K562 (cell line): ENCODE measurements around the gene NAP1L1. TPM values are rescaled to one million over a fixed set of nuclear protein-coding genes. Genes with fewer than 3 reads are reported as not detected.

ENCODE experiments used
- ARID3A ChIP-seq: IDR thresholded peaks from 2 replicates; pipeline ENCODE4 v1.6.1; 2012; ENCODE audit warnings: low read depth, low read length, improper control_type of control experiment, borderline replicate concordance
- COPS2 ChIP-seq: fragments of 450-650 bp; conservative IDR thresholded peaks from 2 replicates; pipeline ENCODE4 v1.6.1; 2016; ENCODE audit warnings: mild to moderate bottlenecking, moderate library complexity
- CREB1 ChIP-seq, 2 experiments: sonication (generic) in 1 of 2; formaldehyde crosslinking in 1 of 2; IDR thresholded peaks; 2 replicates each; pipeline versions ENCODE4 v1.6.1 to v1.8.0; 2012 to 2022; ENCODE audit warnings: inconsistent platforms in 1 of 2, mild to moderate bottlenecking in 1 of 2, missing genetic modification reagents in 1 of 2, moderate library complexity in 1 of 2
- CTCFL ChIP-seq: IDR thresholded peaks from 2 replicates; pipeline ENCODE4 v1.6.1; 2011; ENCODE audit warnings: borderline replicate concordance, low read depth, mild to moderate bottlenecking, moderate library complexity, low read length; ENCODE audit not compliant: insufficient read depth, poor library complexity, severe bottlenecking
- FOXK1 ChIP-seq: sonication (generic); formaldehyde crosslinking; IDR thresholded peaks from 2 replicates; pipeline ENCODE4 v1.8.0; 2022; ENCODE audit warnings: missing genetic modification reagents, mild to moderate bottlenecking, borderline replicate concordance
- JUNB ChIP-seq: fragments of 450-650 bp; formaldehyde crosslinking; conservative IDR thresholded peaks from 2 replicates; pipeline ENCODE4 v1.4.0; 2020; ENCODE audit warnings: mild to moderate bottlenecking
- MXI1 ChIP-seq: IDR thresholded peaks from 2 replicates; pipeline ENCODE4 v1.6.1; 2011; ENCODE audit warnings: low read depth, mild to moderate bottlenecking, improper control_type of control experiment, low read length
- NR0B1 ChIP-seq: fragments of 450-650 bp; IDR thresholded peaks from one replicate; pipeline ENCODE4 v1.6.1; 2018; ENCODE audit warnings: mild to moderate bottlenecking, moderate library complexity; ENCODE audit not compliant: partially characterized antibody
- PCBP1 ChIP-seq: fragments of 200-400 bp; formaldehyde crosslinking; IDR thresholded peaks from 2 replicates; pipeline ENCODE4 v1.6.1; 2018; ENCODE audit warnings: mild to moderate bottlenecking, low read depth, low read length; ENCODE audit not compliant: poor library complexity, severe bottlenecking
- POLR2H ChIP-seq: IDR thresholded peaks from 2 replicates; pipeline ENCODE4 v1.6.1; 2016; ENCODE audit warnings: missing genetic modification characterization, low read depth, mild to moderate bottlenecking, control low read depth, missing compliant biosample characterization, moderate library complexity
- RB1 ChIP-seq: fragments of 450-650 bp; IDR thresholded peaks from 2 replicates; pipeline ENCODE4 v1.6.1; 2017; ENCODE audit warnings: low read depth, mild to moderate bottlenecking
- SIN3B ChIP-seq: fragments of 450-650 bp; IDR thresholded peaks from 2 replicates; pipeline ENCODE4 v1.6.1; 2017; ENCODE audit warnings: low read depth, mild to moderate bottlenecking, moderate library complexity
- SMARCA5 ChIP-seq: fragments of 450-650 bp; IDR thresholded peaks from 2 replicates; pipeline ENCODE4 v1.6.1; 2016
- ZBTB8A ChIP-seq: fragments of 450-650 bp; IDR thresholded peaks from 2 replicates; pipeline ENCODE4 v1.6.1; 2018; ENCODE audit warnings: mild to moderate bottlenecking, moderate library complexity; ENCODE audit not compliant: partially characterized antibody
- ZFPM2 ChIP-seq: fragments of 250-450 bp; sonication (Bioruptor Pico); IDR thresholded peaks from 2 replicates; pipeline ENCODE4 v1.5.1; 2022; ENCODE audit warnings: mild to moderate bottlenecking
- ZNF232 ChIP-seq: sonication (generic); formaldehyde crosslinking; IDR thresholded peaks from 2 replicates; pipeline ENCODE4 v1.8.0; 2022; ENCODE audit warnings: mild to moderate bottlenecking, missing genetic modification reagents
- ZNF316 ChIP-seq: fragments of 450-650 bp; IDR thresholded peaks from 2 replicates; pipeline ENCODE4 v1.6.1; 2016
- polyA plus RNA-seq, 8 experiments: library from polyadenylated mRNA; depleted of rRNA in 4 of 8; stranded (reverse) in 5 of 8; unstranded in 3 of 8; fragments of >200 nt; fragmentation: Nextera tagmentation in 2 of 8; fragmentation: Illumina TruSeq in 1 of 8; extraction: Ambion mirVana in 2 of 8; extraction: Trizol in 1 of 8; gene quantifications; 2 replicates each; pipeline versions ENCODE4 v1.2.1 to v1.2.3, GENCODE V29; 2011 to 2014; ENCODE audit warnings: inconsistent platforms in 1 of 8, missing spikeins in 1 of 8
- total RNA-seq, 7 experiments: library from RNA; depleted of rRNA in 6 of 7; stranded (reverse); fragments of >200 nt in 6 of 7; fragmentation: Illumina TruSeq in 2 of 7; extraction: Trizol in 2 of 7; gene quantifications; 2 replicates each; pipeline versions ENCODE4 v1.2.1 to v1.2.3, GENCODE V29; 2011 to 2021; ENCODE audit warnings: low replicate concordance in 1 of 7

NAP1L1 gene
- total and polyA plus RNA-seq, 9 of the 15 experiments (the other 6 are each of a cell fraction or from before 2014, with no cell fraction given) = 287 to 747 (median 450) TPM

- TF ChIP-seq CTCFL = no peak
- TF ChIP-seq CREB1 (IDR thresholded peaks at IDR 0.05) = no peak
- TF ChIP-seq CREB1 (CRISPR knock-in tag; IDR thresholded peaks at IDR 0.05) = no peak
- no peak for TF ChIP-seq ZNF316
- TF ChIP-seq ZFPM2 = no peak
- no peak for TF ChIP-seq RB1
- no peak for TF ChIP-seq COPS2
- no peak for TF ChIP-seq ZNF232
- 0 out of 2 replicates have a peak, but pooled peaks have one; percentile 51 for TF ChIP-seq ARID3A
- no peak for TF ChIP-seq SIN3B
- TF ChIP-seq NR0B1 = no peak
- TF ChIP-seq JUNB (CRISPR knock-in tag) = no peak
- TF ChIP-seq ZBTB8A = no peak
- no peak for TF ChIP-seq SMARCA5
- TF ChIP-seq FOXK1 (CRISPR knock-in tag) = no peak
- TF ChIP-seq POLR2H (tag) = no peak
- no peak for TF ChIP-seq MXI1
- no peak for TF ChIP-seq PCBP1
Observed at GRCh38 chr12:76033081-76034011, 51.1 kb downstream of the NAP1L1 start (continued).
